ENCODE data around the gene SUPT16H.

SUPT16H gene

DNA sequence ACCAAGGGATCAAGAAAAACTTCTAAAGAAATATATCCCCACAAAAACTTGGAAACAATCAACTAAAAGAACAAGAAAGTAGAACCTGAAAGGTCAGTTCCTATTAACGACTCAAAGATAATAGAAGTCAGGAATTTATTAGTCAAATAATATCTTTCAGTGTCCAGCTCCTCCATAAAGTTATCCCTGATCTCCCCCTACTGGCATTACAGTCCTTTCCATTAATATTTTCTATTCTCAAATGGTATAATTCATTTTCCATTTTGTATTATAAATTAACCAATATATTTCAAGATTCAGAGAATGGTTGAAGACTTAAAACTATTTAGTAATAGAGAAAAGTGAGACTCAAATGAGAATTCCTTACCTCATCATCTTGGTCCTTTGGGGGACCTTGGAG is 11.6 kb upstream of the SUPT16H start:
- TF ChIP-seq CTCF (IDR thresholded peaks at IDR 0.05; ENCODE audit: low read depth, low read length, missing control alignments), result no peak
- DNase-seq, result no peak
- Histone ChIP-seq H3K27ac (no peak overlapping the region), H3K4me3 (ENCODE audit: low read depth, low read length) (no peak overlapping the region), H3K27me3 (replicated peaks) (no peaks in the 10 kb centered on the region), H3K36me3 (replicated peaks) (peaks cover 91% of the 10 kb centered on the region)
- in situ Hi-C loops (cut with HindIII; ENCODE audit: low pct_ligation_motif_present, low sequenced_read_pairs), result no loop called here

DNA sequence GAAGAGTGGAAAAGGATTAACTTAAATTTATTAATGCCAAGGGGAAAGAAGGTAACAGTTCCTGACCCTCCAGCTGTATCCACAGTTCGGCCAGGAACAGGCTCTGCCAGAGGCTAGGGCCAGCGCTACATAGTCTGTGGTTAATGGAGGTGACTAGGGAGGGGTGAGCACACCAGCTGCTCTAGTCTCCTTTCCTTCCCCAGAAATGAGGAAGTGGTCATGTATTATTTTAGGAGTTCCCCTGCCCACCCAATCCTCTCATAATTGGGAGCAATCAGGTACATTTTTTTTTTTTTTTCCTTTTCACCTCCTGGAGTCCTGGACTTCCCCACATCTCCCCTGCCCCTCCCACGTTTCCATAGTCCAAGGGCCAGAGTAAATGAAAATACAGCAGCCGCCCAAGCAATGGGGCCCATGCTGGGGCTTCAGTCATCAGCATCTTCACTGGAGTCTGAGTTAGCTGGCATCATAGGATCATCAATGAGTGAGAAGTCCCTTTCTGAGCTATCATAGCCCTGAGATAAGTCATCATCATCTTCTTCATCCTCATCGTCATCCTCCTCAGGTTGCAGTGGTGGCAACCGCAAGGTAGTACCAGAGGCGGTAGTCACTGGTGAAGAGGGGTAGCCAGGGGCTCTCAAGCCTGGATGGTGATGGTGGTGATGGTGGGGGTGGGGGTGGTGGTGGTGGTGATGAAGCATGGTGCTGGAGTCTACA is 1.5 kb upstream of the SUPT16H start:
- in situ Hi-C loops (cut with HindIII; ENCODE audit: low pct_ligation_motif_present, low sequenced_read_pairs), result no loop called here
- no peak overlapping the region for H3K4me3 ChIP-seq (ENCODE audit: low read depth, low read length)
- no peak for TF ChIP-seq CTCF (IDR thresholded peaks at IDR 0.05; ENCODE audit: low read depth, low read length, missing control alignments)
- H3K36me3 ChIP-seq (replicated peaks), result peaks cover 29% of the 10 kb centered on the region
- H3K27me3 ChIP-seq (replicated peaks), result no peaks in the 10 kb centered on the region
- H3K27ac ChIP-seq, result peak overlapping the region; percentile 98
- no peak for DNase-seq

DNA sequence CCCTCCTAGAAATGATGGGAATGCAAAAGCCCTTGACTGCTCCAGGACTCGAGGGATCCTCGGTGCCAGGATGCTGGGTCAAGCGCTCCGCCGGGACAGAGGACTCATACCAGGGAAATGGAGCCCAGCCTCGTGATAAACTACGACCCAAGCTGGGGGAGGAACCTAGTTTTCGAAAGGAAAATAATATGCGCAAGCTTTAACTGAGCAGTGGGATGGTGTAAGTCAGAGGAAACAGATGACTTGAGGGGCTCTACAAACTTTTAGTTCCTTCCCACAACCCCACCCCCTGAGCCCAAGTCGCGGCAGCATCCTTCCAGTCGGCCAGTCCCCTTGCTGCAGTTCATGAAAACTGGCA is 654 bp upstream of the SUPT16H start:
- H3K27ac ChIP-seq, result peak overlapping the region; percentile 98
- TF ChIP-seq CTCF (IDR thresholded peaks at IDR 0.05; ENCODE audit: low read depth, low read length, missing control alignments), result no peak
- no peak for DNase-seq
- peaks cover 24% of the 10 kb centered on the region for H3K36me3 ChIP-seq (replicated peaks)
- H3K4me3 ChIP-seq (ENCODE audit: low read depth, low read length), result peak overlapping the region; percentile 93
- no peaks in the 10 kb centered on the region for H3K27me3 ChIP-seq (replicated peaks)
- in situ Hi-C loops (cut with HindIII; ENCODE audit: low pct_ligation_motif_present, low sequenced_read_pairs), result no loop called here

DNA sequence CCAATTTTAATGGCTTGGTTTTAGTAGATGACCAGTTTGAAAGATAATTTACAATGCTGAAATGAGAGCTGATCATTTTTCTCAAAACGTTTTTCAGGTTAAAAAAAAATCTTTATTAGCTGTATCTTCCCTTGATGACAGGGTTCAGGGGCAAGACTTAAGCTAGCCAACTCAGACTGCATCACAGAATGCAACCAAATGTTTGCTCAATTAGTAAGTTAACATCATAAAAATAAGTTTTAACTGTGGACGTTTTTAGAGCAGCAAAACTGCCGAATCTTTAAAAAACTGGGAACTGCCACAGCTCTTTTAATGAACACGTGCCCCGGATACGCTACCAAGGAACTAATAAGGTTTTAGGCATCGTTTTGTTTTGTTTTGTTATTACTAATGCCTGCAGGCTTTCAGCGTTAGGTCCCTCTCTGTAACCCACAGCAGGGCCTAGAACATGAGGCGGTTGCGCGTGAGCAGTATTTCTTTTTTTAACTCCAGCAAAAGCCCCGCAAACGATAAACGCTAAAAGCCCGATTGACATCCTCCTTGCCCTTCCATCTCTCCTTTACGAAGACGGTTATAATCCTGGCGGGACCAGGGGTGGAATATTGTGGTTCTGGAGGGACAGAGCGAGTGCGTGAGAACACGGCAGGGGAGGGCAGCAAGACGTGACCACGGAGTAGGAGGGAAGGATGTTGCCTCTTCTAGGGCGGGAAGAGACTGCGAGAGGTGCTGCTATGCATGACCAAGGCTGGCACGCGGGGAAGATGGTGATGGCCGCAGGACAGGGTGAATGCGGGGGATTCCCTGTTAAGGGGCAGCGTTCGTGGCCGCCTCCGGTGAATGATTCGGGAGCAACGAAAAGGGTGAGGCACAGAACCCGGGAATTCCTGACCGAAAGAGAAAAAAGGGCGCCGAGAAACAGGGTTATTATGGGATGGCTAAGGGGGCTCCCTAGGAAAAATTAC is 652 bp downstream of the SUPT16H start:
- in situ Hi-C loops (cut with HindIII; ENCODE audit: low pct_ligation_motif_present, low sequenced_read_pairs), result no loop called here
- no peaks in the 10 kb centered on the region for H3K27me3 ChIP-seq (replicated peaks)
- DNase-seq, result peak; percentile 33

GRCh38 chr14:21382095-21382494 is 1.7 kb downstream of the SUPT16H start:
- no peak for DNase-seq
- Histone ChIP-seq H3K27ac (no peak overlapping the region), H3K4me3 (ENCODE audit: low read depth, low read length) (peak overlapping the region; percentile 93), H3K27me3 (replicated peaks) (no peaks in the 10 kb centered on the region), H3K36me3 (replicated peaks) (peaks cover 16% of the 10 kb centered on the region)
- TF ChIP-seq CTCF (IDR thresholded peaks at IDR 0.05; ENCODE audit: low read depth, low read length, missing control alignments), result no peak
- in situ Hi-C loops (cut with HindIII; ENCODE audit: low pct_ligation_motif_present, low sequenced_read_pairs), result no loop called here

More for the DNA sequence above, 652 bp downstream of the SUPT16H start:
- Histone ChIP-seq H3K4me3 (ENCODE audit: low read depth, low read length) (peak overlapping the region; percentile 93), H3K36me3 (replicated peaks) (peaks cover 18% of the 10 kb centered on the region), H3K27ac (peak overlapping the region; percentile 98)
- no peak for TF ChIP-seq CTCF (IDR thresholded peaks at IDR 0.05; ENCODE audit: low read depth, low read length, missing control alignments)
